SJSA1 (cell line): ENCODE measurements around the gene CBLN3. TPM values are rescaled to one million over a fixed set of nuclear protein-coding genes. Genes with fewer than 3 reads are reported as not detected.
A peak's percentile ranks its signal among the peaks of the same experiment; 100 is the strongest.

Experiments used
- DNase-seq, 2 experiments: peaks; one replicate each; pipeline ENCODE4 v3.0.0-alpha.2; 2015 to 2020; ENCODE audit warnings: low spot score in 2 of 2, low read depth in 1 of 2
- H3K27ac ChIP-seq: fragments of 250-450 bp; sonication (Bioruptor Pico); 2 replicates; pipeline ENCODE4 v1.5.1; 2020; ENCODE audit warnings: mild to moderate bottlenecking, moderate library complexity
- H3K27me3 ChIP-seq: fragments of 250-450 bp; sonication (Bioruptor Pico); replicated peaks from 2 replicates; pipeline ENCODE4 v1.5.1; 2020; ENCODE audit warnings: mild to moderate bottlenecking, moderate library complexity
- H3K36me3 ChIP-seq: fragments of 250-450 bp; sonication (Bioruptor Pico); 2 replicates; pipeline ENCODE4 v1.5.1; 2020; ENCODE audit warnings: mild to moderate bottlenecking
- H3K4me1 ChIP-seq: fragments of 250-450 bp; sonication (Bioruptor Pico); replicated peaks from 2 replicates; pipeline ENCODE4 v1.6.1; 2021; ENCODE audit warnings: mild to moderate bottlenecking
- H3K4me3 ChIP-seq: fragments of 250-450 bp; sonication (Bioruptor Pico); 2 replicates; pipeline ENCODE4 v1.5.1; 2020; ENCODE audit warnings: mild to moderate bottlenecking
- H3K9me3 ChIP-seq: fragments of 250-450 bp; sonication (Bioruptor Pico); replicated peaks from 2 replicates; pipeline ENCODE4 v1.5.1; 2020; ENCODE audit warnings: mild to moderate bottlenecking
- total RNA-seq: library from RNA; depleted of rRNA; stranded (reverse); fragments of >200 nt; shearing (Covaris generic); gene quantifications from 2 replicates; pipeline ENCODE4 v1.2.3, GENCODE V29; 2014

CBLN3 gene
- total RNA-seq, 1 experiment from 2014 or later = 0.84 TPM

DNA sequence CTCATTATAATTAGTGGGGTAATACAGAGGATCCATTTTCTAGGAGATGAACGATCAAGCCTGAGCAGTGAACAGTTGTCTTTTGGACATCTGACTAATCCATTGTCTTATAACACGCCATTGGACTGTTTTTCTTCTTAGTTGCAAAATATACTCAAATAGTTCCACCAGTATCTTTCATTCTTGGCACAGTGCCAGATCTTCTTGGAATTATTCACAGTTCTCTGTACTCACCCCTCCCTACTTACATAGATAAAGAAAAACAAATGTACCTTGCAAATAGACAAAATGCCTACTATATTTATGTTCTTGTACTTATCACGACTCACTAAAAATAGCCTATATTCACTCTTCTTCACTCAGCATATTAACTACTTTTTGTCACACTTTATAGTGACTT is 3.8 kb downstream of the CBLN3 start:
- Histone ChIP-seq H3K36me3 (peaks cover 3% of the 10 kb centered on the region; the same call in 1 of the 2 replicates), H3K4me1 (peaks cover 19% of the 10 kb centered on the region), H3K27ac (no peak overlapping the region), H3K4me3 (no peak overlapping the region), H3K27me3 (no peaks in the 10 kb centered on the region), H3K9me3 (no peaks in the 10 kb centered on the region)
- peak in 1 of 2 experiments; percentile 20 for DNase-seq

DNA sequence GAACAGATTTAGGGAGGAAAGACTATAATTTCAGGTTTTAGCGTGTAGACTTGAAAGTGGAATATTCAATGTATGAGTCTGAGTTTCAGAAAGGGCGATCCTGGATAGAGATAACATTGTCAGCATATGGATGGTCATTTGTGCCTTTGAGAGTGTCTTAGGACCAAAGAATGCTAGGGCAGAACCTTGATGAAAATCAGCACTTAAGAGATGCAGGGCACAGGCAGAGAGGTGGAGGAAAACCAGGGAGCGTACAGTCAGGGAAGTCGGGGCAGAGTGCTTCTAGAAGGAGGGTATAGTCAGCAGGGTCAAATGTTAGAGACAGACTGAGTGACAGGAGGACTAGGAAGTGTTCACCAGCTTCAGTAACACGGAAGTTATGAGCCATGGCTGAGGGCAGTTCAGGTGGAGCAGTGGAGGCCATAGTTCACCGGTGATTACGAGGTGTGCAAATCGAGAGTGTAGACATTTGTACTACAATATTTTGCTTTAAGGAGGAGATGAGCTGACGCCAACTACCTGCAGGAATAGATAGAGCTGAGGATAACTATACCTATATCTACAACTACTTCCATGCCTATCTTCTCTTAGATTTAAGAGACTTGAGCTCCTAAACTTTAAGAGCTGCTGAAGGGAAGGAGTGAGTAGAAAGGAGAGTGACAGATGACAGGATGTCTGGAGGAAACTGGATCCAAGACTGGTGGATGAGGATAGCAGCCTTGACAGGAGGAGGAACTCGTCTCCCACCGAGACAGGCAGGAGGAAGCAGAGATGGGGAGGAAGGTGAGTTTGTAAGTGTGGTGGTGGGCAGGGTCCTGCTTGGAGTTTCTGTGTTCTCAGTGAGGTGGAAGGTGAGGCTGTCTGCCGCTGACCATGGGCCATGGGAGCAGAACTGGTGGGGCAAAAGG is 6.5 kb downstream of the CBLN3 start:
- Histone ChIP-seq H3K27me3 (no peaks in the 10 kb centered on the region), H3K36me3 (no peaks in the 10 kb centered on the region), H3K9me3 (no peaks in the 10 kb centered on the region), H3K4me3 (no peak overlapping the region), H3K27ac (no peak overlapping the region), H3K4me1 (peaks cover 8% of the 10 kb centered on the region)
- no peak for DNase-seq

DNA sequence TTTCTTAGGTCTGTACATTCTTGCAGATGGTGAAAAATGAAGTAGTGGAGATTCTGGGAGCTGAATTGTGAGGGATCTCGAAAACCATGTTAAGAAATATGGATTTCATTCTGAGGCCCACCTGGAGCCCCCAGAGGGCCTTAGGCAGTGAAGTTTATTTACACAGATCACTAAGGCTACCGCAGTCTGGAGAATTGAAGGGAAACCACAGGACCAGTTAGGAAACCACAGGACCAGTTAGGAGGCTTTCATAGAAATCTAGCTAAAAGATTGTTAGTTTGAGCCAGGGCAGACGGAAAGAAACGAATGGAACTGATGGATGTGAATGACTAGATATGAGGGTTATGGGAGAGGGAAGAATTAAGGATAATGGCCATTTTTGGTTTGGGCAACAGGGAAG is 7.2 kb downstream of the CBLN3 start:
- Histone ChIP-seq H3K36me3 (no peaks in the 10 kb centered on the region), H3K27me3 (no peaks in the 10 kb centered on the region), H3K4me3 (no peak overlapping the region), H3K9me3 (no peaks in the 10 kb centered on the region), H3K27ac (no peak overlapping the region), H3K4me1 (peaks cover 8% of the 10 kb centered on the region)
- DNase-seq = no peak

DNA sequence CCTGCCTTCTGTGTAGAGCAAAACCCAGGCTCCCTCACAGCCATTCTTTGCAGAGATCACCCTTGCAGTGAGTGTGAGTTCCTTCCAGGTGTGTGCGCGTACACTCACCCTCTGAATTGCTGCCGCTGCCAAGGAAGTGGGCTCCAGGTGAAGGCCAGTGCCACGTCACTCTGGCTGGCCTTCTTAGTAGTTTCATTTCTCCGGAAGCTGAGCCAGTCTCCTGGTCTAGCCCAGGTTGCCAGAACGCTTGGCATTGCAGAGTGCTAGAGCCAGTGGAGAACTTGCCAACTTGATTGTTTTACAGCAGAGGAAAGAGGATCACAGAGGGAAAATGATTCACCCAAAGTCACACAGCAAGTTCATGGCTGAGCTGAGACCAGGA is 11.0 kb downstream of the CBLN3 start:
- no peak for DNase-seq
- no peaks in the 10 kb centered on the region for H3K4me1 ChIP-seq

DNA sequence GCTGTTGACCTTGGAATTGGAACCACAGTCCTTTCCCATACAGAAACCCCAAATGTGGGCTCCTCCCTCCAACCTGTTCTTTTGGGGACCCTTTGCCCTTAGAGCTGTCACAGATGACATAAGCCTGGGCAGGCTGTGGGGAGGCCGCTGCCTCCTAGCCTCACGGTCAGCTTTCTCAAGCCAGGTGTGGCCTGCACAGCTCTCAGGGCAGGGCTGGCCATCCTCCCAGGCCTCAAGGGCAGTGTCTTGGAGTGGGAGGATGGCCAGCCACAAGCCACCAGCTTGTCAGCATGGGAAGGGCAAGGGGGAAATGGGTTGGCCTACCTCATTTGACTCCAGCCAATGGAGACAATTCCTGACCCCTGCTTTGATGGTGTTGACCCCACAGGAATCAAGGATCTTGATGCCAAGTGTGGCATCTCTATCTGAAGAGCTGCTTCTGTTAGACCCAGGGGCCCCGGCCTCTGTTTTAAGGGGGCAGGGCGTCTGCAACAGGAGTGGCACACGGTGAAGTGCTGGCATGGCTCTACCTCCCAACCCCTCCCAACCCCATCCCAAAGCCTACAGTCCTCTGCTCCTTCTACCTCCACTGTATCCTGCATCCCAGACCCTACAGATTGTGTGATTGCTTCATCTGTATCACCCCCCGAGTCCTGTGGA is 11.5 kb downstream of the CBLN3 start:
- no peak for DNase-seq
- H3K4me1 ChIP-seq = no peaks in the 10 kb centered on the region
- H3K36me3 ChIP-seq = no peaks in the 10 kb centered on the region
- H3K27me3 ChIP-seq = no peaks in the 10 kb centered on the region
- H3K9me3 ChIP-seq = no peaks in the 10 kb centered on the region
- no peak overlapping the region for H3K27ac ChIP-seq
- H3K4me3 ChIP-seq = no peak overlapping the region

More for the DNA sequence above, 11.0 kb downstream of the CBLN3 start:
- Histone ChIP-seq H3K27me3 (no peaks in the 10 kb centered on the region), H3K36me3 (no peaks in the 10 kb centered on the region), H3K4me3 (no peak overlapping the region), H3K9me3 (no peaks in the 10 kb centered on the region), H3K27ac (no peak overlapping the region)

DNA sequence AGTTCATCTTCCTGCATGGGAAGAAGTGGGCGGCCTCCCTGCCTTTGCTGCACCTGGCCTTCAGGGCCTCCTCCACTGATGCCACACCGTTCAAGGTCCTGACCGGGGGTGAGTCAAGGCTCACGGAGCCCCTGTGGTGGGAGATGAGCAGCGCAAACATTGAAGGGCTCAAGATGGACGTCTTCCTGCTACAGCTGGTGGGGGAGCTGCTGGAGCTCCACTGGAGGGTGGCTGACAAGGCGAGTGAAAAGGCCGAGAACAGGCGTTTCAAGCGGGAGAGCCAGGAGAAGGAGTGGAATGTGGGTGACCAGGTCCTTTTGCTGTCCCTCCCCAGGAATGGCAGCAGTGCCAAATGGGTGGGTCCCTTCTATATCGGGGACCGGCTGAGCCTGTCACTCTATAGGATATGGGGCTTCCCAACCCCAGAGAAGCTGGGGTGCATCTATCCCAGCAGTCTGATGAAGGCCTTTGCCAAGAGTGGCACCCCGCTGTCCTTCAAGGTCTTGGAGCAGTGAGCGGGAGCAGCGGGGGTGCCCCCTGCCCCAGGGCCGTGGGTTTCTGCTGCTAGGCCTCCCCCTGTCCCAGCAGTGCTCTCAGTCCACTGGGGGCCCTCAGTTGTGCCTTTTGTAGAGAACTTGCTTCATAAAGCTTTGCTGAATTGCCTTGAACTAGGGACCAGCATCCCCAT is 12.4 kb downstream of the CBLN3 start:
- DNase-seq = no peak
- H3K27ac ChIP-seq = no peak overlapping the region
- H3K4me3 ChIP-seq = no peak overlapping the region
- H3K36me3 ChIP-seq = no peaks in the 10 kb centered on the region
- H3K4me1 ChIP-seq = no peaks in the 10 kb centered on the region
- no peaks in the 10 kb centered on the region for H3K9me3 ChIP-seq
- H3K27me3 ChIP-seq = no peaks in the 10 kb centered on the region

DNA sequence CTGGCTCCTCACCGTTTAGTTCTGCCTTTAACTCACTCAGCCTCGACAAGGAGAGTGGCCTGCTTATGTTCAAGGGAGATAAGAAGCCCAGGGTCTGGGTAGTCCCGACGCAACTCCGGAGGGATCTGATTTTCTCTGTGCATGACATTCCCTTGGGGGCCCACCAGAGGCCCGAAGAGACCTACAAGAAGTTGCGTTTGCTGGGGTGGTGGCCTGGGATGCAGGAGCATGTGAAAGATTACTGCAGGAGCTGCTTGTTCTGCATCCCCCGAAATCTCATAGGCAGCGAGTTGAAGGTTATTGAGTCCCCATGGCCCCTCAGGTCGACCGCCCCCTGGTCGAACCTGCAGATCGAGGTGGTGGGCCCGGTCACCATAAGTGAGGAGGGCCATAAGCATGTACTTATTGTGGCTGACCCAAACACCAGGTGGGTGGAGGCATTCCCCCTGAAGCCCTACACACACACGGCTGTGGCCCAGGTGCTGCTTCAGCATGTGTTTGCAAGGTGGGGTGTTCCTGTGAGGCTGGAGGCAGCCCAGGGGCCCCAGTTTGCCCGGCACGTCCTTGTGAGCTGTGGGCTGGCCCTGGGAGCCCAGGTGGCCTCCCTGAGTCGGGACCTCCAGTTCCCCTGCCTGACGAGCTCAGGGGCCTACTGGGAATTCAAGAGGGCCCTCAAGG is 13.1 kb downstream of the CBLN3 start:
- Histone ChIP-seq H3K4me1 (no peaks in the 10 kb centered on the region), H3K27me3 (no peaks in the 10 kb centered on the region), H3K27ac (no peak overlapping the region), H3K9me3 (no peaks in the 10 kb centered on the region), H3K36me3 (no peaks in the 10 kb centered on the region), H3K4me3 (no peak overlapping the region)
- DNase-seq = no peak

DNA sequence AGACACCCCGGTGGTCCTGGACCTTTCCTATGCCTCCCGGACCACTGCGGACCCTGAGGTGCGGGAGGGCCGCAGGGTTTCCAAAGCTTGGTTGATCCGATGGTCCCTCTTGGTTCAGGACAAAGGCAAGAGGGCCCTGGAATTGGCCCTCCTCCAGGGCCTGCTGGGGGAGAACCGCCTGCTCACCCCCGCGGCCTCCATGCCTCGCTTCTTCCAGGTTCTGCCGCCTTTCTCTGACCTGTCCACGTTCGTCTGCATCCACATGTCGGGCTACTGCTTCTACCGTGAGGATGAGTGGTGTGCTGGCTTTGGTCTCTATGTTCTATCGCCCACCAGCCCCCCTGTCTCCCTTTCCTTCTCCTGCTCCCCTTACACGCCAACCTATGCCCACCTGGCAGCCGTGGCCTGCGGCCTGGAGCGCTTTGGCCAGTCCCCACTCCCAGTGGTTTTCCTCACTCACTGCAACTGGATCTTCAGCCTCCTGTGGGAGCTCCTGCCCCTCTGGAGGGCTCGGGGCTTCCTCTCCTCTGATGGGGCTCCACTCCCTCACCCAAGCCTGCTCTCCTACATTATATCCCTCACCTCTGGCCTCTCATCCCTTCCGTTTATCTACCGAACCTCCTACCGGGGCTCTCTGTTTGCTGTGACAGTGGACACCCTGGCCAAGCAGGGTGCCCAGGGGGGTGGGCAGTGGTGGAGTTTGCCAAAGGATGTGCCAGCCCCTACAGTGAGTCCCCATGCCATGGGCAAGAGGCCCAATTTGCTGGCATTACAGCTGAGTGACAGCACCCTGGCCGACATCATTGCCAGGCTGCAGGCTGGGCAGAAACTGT is 13.8 kb downstream of the CBLN3 start:
- Histone ChIP-seq H3K36me3 (no peaks in the 10 kb centered on the region), H3K4me1 (no peaks in the 10 kb centered on the region), H3K27ac (no peak overlapping the region), H3K4me3 (no peak overlapping the region), H3K9me3 (no peaks in the 10 kb centered on the region), H3K27me3 (no peaks in the 10 kb centered on the region)
- no peak for DNase-seq

DNA sequence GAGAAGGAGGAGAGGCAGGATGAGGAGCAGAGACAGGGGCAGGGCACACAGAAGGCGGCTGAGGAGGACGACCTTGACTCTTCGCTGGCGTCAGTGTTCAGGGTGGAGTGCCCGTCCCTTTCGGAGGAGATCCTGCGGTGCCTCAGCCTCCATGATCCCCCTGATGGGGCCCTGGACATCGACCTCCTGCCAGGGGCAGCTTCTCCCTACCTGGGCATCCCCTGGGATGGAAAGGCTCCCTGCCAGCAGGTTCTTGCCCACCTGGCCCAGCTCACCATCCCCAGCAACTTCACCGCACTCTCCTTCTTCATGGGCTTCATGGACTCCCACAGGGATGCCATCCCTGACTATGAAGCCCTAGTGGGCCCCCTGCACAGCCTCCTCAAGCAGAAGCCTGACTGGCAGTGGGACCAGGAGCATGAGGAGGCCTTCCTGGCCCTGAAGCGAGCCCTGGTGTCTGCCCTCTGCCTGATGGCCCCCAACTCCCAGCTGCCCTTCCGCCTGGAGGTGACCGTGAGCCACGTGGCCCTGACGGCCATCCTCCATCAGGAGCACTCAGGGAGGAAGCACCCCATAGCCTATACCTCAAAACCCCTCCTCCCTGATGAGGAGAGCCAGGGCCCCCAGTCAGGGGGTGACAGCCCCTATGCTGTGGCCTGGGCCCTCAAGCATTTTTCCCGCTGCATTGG is 14.6 kb downstream of the CBLN3 start:
- Histone ChIP-seq H3K27ac (no peak overlapping the region), H3K4me1 (no peaks in the 10 kb centered on the region), H3K4me3 (no peak overlapping the region), H3K36me3 (no peaks in the 10 kb centered on the region), H3K27me3 (no peaks in the 10 kb centered on the region), H3K9me3 (no peaks in the 10 kb centered on the region)
- no peak for DNase-seq

DNA sequence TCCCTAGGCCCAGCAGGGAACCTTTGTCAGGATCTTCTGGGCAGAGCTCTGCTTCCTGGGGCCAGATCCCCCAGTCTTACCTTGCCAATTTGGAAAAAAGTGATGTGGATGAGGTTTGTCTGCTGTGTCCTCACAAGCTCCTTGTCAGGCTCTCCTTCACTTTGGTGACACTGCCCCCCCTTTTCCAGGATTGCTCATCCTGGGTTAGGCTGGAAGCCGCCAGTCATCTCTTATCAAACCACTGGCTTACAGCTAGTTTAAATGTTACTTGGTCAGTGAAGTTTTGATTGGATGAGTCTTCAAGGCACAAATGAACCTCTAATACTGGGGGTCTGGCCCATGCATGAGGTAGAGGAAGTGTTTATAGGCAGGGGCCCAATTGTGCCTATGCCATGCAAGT is 15.4 kb downstream of the CBLN3 start:
- Histone ChIP-seq H3K27me3 (no peaks in the 10 kb centered on the region), H3K4me3 (no peak overlapping the region), H3K36me3 (no peaks in the 10 kb centered on the region), H3K4me1 (no peaks in the 10 kb centered on the region), H3K27ac (no peak overlapping the region), H3K9me3 (no peaks in the 10 kb centered on the region)
- DNase-seq = no peak

DNA sequence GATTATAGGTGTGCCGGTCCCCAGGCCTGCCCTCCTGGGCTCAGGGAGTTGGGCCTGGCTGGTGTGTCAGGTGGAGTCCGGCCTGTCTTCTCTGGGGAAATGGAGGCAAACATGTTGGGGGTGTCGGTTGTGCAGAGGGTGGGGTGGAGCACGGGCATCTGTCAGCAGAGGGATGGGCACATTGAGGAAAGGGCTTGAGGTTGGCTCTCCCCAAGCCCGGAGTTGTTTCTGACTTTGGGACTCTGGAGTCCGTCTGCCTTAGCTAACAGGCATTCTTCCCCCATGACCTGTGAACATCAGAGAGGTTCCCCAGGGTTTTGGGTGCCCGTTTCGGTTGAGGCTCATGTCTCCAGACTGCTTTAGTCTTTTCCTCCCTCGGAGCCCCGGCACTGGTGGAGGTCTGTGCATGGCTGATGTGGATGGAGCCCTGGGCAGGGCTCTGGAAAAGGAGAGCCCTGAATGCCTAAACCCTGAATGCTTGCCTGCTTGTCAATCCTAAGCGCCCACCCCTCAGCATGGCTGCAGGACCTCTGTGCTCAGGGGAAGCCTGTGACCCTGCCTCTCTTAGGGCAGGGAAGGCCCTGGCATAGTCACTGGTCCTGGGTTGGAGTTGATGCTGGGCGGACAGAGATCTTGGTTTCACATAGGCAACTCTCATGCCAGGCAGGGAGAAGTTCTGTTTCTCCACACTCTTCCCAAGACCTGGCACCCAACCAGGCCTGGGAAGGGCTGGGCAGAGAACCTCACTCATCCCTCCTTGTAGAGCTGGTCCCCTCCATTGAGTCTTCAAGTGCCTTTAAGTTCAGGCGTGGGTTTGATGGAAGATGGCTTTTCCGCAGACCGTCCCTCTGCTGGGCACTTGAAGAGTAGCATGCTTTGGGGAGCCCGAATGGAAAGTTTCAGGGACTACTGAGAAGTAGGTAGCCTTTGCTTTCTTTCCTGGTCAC is 17.8 kb downstream of the CBLN3 start:
- peak in 1 of 2 experiments; percentile 30 for DNase-seq
- Histone ChIP-seq H3K27me3 (no peaks in the 10 kb centered on the region), H3K9me3 (no peaks in the 10 kb centered on the region)

DNA sequence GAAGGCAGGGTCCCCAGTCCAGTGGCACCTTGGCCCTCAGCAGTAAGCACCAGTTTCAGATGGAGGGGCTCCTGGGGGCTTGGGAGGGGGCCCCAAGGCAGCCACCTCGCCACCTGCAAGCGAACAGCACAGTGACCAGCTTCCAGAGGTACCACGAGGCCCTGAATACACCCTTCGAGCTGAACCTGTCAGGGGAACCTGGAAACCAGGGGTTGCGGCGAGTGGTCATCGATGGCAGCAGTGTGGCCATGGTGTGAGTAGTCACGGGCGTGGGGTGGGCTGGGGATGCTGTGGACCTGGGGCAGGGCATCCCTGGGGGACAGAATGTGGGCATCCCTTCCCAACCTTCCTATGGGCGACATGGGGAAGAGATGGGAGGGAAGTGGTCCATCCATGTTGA is 19.5 kb downstream of the CBLN3 start:
- no peak for DNase-seq
- H3K9me3 ChIP-seq = no peaks in the 10 kb centered on the region
- H3K27me3 ChIP-seq = no peaks in the 10 kb centered on the region
- no peaks in the 10 kb centered on the region for H3K4me1 ChIP-seq
- H3K36me3 ChIP-seq = no peaks in the 10 kb centered on the region
- no peak overlapping the region for H3K27ac ChIP-seq
- H3K4me3 ChIP-seq = no peak overlapping the region

More for the DNA sequence above, 17.8 kb downstream of the CBLN3 start:
- H3K4me3 ChIP-seq = no peak overlapping the region
- H3K27ac ChIP-seq = no peak overlapping the region
- H3K4me1 ChIP-seq = no peaks in the 10 kb centered on the region
- H3K36me3 ChIP-seq = no peaks in the 10 kb centered on the region
